22Rv1 (cell line): ENCODE data around the gene PCDH9.

Source experiments
- H3K27ac ChIP-seq: fragments of 450-650 bp; 2 replicates; pipeline ENCODE4 v1.5.1; 2017
- CTCF ChIP-seq: fragments of 450-650 bp; IDR thresholded peaks from 2 replicates; pipeline ENCODE4 v1.5.1; 2017; ENCODE audit warnings: mild to moderate bottlenecking
- ZFX ChIP-seq: fragments of 450-650 bp; IDR thresholded peaks from 2 replicates; pipeline ENCODE4 v1.6.1; 2017; ENCODE audit warnings: antibody characterized with exemption, borderline replicate concordance

PCDH9 gene

DNA sequence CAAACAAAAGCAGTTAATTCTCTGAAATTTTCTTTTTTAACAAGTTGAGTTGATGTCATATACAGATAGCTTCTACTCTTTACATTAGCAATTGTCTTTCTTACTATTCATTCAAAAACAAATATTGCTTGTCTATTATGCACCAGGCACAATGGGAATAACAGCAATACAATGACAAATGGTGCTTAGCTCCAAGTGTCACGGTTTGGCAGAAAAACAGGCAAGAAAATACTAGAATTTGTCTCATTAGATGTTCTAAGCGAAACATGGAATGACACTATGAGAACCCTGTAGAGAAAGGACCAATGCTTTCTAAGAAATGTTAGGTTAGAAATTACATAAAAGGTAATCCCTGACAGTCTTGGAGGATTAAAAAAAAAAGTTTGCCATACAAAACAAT lies 187.6 kb downstream of the PCDH9 start:
- TF ChIP-seq ZFX (no peak), CTCF (no peak)
- no peak overlapping the region for H3K27ac ChIP-seq

DNA sequence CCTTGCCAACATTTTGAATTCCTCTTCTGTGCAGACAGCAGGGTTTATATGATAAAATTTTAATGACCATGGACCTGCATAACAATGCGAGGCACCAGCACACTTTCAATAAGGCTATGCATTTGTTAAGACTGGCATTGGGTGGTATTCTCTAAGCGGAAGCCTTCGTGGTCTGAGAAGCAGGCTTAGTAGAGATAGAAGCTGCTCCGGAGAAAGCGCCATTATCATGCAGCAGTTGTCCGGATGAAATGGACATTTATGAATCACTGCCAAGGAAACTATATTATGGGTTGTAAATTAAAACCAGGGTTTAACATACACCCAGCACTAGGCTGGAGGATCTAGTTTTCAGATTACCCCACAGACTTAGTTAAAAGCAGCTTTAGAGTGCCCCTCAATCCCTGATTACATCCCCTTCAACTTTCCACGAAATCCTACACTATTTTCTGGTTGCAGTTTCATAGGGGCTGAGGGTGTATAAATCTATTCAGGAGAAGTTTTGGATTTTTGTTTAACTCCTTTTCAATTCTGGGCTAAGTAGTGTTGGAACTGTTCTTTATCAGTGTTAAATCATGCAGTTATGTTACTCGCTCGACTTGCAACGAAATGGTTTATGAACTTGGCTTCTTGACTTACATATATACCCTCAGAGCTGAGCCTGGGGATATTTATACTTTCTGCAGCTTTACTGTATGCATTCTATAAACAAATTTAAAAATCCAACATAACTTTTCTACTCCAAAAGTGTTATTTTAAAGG lies 193.3 kb downstream of the PCDH9 start:
- no peak for TF ChIP-seq CTCF
- no peak for TF ChIP-seq ZFX
- no peak overlapping the region for H3K27ac ChIP-seq

DNA sequence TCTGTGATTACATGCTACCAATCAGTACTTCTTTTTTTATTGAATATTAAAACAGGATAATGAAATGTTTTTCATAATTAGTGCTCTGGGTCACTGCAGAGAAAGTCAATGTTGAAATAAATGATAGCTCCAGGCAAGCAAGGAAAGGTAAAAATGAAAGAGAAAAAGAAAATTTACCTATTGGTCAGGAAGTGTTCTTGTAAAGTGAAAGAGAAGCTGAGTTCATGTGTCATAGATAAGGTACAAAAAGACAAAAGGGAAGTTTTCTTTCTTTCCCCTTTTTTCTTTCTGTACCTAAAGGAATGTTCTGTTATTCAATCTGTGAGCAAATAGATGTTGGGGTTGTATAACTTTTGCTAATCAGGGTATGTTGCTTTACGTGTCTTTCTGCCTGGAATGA lies 197.0 kb downstream of the PCDH9 start:
- TF ChIP-seq CTCF, result no peak
- H3K27ac ChIP-seq, result no peak overlapping the region

- no peak overlapping the region for H3K27ac ChIP-seq
- TF ChIP-seq ZFX, result no peak
- TF ChIP-seq CTCF, result no peak
Measured at GRCh38 chr13:67023130-67023876, 206.8 kb downstream of the PCDH9 start.

DNA sequence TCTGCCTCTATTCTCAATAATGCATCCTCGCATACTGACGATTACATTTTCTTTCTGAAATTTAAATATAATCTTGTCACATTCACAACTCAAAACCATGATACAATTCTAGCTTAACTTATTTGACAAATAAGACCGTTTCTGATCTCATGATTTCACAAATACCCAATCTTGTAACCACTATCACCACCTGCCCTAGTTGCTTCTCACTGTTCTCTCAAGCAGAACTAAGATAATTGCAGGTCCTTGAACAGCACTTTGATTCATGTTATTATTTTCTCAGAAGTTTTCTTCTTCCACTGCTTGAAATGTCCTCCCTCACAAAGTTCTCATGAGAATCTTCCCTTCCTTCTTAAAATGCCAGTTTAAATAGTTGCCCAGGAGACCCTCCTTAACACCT lies 211.4 kb downstream of the PCDH9 start:
- no peak for TF ChIP-seq CTCF
- no peak for TF ChIP-seq ZFX
- no peak overlapping the region for H3K27ac ChIP-seq

- TF ChIP-seq CTCF, result no peak
- TF ChIP-seq ZFX, result no peak
Measured at GRCh38 chr13:67017276-67017675, 212.9 kb downstream of the PCDH9 start.

DNA sequence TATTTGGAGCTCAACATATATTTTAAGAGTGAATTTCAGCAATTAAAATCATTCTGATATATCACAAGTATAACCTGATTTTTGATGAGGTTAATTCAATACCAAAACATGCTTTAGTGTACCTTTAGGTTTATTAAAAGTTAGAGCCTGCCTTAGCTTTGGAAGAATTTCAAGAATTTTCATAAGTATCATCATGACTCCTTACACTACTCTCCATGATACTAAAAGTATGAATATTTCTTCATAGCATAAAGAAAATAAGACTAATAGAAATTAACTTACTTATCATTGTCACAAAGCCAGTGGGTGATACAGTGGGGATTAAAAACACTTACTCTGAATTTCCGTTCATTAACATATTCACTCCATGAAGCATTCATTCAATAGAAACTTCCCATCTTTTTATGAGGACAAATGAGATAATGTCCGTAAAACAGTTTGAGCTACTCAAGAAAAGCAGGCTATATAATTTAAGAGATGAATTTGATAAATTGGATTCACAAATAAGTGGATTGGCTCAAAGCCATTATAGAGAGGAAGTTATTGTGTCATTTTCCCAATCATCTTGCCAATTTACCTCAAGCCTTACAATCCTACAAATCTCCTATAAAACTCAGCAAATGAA lies 214.0 kb downstream of the PCDH9 start:
- TF ChIP-seq ZFX (no peak), CTCF (no peak)

More at GRCh38 chr13:67017276-67017675, 212.9 kb downstream of the PCDH9 start:
- no peak overlapping the region for H3K27ac ChIP-seq

More for the DNA sequence above, 214.0 kb downstream of the PCDH9 start:
- H3K27ac ChIP-seq, result no peak overlapping the region
